Melanocyte of skin (primary cell): ENCODE results near the gene STAM2. TPM values are rescaled to one million over a fixed set of nuclear protein-coding genes. Genes with fewer than 3 reads are reported as not detected.

ENCODE experiments used
- small RNA-seq, 2 donors: library from RNA; depleted of rRNA; stranded (forward); fragments of <200 nt; gene quantifications; one replicate each; pipeline ENCODE3, GENCODE V24; 2012
- total RNA-seq, 2 donors: library from RNA; depleted of rRNA; stranded (reverse); fragments of >200 nt; gene quantifications; 2 replicates each; pipeline ENCODE4 v1.2.3, GENCODE V29; 2012

Gene STAM2
- total RNA-seq, result 10 to 100 TPM; 22.0 to 25.1 TPM

DNA sequence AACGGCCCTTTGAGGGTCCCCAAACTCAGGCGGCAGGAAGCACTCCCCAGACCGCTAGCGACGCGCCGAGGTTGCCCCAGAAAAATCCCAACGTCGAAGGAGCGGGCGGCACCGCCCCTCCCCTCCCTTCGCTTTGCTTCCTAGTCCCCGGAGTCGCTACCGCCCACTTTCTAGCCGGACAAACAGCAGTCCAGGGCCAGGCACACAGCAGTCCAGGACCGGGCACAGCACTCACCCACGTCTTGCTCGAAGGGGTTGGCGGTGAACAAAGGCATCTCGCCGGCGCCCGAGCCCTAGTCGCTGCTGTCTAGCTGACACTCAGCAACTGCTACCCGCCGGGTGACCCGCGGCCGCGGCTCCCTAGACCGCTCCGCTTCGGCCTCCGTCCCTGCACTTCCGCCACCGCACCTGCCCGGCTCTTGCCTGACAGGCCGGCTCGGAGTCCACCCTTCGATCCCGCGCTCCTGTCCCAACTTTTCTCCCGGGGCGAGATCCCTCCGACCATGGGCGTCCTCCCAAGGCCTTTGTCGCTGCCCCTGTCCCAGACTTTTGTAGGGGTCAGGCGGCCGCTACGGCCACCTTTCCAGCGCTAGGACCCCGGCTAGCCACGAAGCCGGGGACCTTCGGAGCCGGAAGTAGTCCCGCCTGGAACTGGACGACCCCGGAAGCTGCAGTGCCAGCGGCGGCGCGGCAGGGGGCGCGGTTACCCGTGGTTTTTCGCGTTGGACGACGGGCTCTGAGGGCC is at the start of gene STAM2:
Gene STAM2, minus strand, starts transcription at position 396 of the 745 bp plus-strand sequence. Its CDS starts 121 bp downstream, at position 275.

DNA sequence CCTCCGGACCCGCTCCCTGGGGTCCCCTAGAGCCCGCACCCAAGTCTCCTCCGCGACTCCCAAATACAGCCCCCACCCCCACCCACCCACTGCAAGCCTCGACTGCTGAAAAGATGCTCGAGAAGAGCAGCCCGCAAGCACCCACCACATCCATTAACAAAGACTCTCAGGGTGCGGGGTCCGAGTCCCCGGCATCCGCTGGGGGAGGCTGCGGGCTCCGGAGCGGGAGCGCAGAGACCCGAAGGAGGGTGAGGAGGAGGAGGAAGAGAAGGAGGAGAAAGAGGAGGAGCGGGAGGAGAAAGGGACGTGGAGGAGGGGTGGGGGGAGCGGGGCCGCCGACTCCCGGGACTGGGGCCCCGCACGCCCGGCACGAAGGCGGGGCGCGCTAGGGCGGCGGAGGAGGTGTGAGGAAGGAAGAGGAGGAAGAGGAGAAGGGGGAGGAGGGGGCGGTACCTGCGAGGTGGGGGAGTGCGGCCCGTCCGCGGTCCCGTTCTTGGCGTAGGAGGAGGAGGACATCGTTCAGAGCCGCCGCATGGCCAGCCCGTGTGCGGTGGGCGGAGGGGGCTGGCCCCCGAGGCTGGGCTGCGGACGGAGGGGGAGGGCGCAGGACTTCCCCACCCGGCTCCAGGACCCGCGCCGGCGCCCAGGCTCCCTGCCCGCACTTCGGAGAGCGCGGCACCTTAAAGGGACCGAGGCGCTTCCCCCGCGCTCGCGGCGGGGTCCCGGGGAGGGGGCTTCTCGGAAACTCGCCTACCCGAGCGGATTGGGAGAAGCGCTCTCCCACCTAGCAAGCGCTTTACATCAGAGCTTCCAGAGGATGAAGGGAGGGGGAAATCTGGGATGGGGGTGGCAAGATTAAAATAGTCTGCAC is 76.8 kb downstream of the STAM2 start, which contains the start of gene CACNB4:
Gene CACNB4, minus strand, starts transcription at position 549 of the 871 bp plus-strand sequence.

Small RNA genes within 50 kb of the gene (small RNA-seq; reads per million reads assigned to genes)
- gene RPL30P2, result 0 reads per million in 2 donors

Other genes starting within 250 kb of the STAM2 start
- under 1 TPM; under 0.01 to 0.67 TPM for gene CACNB4, start 76.7 kb downstream of the STAM2 start, total RNA-seq
- gene FMNL2, start 159.4 kb upstream of the STAM2 start, total RNA-seq, result 1 to 10 TPM; 1.7 to 7.0 TPM